Bone marrow (tissue), 2 donors: Measurements from ENCODE around the gene RNPEPL1.
A peak's percentile ranks its signal among the peaks of the same experiment; 100 is the strongest.

Experiments used
- DNase-seq, 2 donors: peaks; one replicate each; lab custom pipeline; 2025; lab: John Stamatoyannopoulos, UW

RNPEPL1 gene

DNA sequence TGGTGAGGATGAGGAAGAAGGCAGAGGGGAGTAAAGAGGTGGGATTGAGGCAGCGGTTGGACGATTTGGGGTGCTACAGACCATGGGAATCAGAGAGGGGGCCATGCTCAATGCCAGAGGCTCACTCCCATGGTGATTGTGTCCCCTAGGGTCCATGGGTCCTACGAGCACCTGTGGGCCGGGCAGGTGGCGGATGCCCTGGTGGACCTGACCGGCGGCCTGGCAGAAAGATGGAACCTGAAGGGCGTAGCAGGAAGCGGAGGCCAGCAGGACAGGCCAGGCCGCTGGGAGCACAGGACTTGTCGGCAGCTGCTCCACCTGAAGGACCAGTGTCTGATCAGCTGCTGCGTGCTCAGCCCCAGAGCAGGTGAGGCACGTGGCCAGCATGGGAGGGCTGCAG, 23.5 kb downstream of the RNPEPL1 start:
- no peak for DNase-seq

- DNase-seq: no peak
Measured at GRCh38 chr2:240593026-240593702, 24.9 kb downstream of the RNPEPL1 start.

GRCh38 chr2:240593703-240594451, 25.6 kb downstream of the RNPEPL1 start:
- no peak for DNase-seq

DNA sequence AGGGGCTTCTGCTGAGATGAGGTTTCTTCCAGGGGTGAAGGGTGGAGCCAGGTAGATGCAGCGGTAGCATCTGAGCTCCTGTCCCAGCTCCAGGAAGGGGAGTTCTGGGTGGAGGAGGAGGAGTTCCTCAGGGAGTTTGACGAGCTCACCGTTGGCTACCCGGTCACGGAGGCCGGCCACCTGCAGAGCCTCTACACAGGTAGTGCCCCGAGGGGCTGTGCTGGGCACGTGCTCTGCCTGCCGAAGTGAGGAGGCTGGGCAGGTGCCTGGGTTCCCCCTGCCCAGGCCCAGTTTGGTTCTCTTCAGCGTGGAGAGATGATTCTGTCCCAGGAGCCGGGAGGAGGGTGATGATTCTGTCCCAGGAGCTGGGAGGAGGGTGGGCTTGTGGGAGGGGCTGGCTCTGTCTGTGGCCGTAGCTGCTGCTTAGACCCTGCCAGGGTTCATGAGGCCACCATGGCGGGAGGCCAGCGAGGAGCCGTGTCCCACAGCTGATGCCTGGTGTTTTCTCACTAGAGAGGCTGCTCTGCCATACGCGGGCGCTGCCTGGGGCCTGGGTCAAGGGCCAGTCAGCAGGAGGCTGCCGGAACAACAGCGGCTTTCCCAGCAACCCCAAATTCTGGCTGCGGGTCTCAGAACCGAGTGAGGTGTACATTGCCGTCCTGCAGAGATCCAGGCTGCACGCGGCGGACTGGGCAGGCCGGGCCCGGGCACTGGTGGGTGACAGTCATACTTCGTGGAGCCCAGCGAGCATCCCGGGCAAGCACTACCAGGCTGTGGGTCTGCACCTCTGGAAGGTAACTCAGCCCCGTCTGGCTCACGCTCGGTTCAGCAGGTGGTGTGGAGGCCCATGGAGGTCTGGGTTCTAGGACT, 26.5 kb downstream of the RNPEPL1 start:
- no peak for DNase-seq

DNA sequence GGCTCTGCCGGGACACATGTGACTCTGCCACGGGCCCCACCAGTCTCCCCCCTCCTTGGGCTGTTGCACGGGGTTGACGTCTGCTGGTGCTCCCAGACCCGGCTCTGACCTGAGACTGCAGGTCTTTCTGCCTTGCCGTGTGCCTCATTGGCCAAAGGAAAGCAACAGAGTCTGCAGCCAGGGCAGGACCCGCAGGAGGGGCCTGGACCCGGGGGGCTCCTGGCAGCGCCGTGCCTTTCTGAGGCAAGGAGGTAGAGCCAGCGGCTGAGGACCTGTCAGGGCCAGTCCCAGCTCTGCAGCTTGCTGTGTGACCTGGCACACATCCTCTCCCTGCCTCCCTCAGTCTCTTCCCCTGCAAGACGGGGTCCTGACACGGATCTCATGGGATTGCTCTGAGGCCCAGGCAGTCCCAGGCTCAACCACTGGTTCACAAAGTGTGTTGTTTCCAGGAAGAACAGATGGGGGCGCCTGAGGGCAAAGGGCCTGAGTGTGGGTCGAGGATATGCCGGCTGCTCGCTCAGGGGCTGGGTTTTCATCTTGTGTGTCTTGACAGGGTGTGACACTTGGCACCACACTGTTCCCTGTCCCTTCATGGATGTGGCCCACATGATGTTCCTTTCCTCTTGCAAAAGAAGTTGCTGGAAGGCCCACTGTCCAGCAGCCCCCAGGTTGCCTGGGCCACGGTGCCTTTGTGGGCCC, 27.2 kb downstream of the RNPEPL1 start:
- peak in 1 of 2 donors; percentile 9 for DNase-seq

DNA sequence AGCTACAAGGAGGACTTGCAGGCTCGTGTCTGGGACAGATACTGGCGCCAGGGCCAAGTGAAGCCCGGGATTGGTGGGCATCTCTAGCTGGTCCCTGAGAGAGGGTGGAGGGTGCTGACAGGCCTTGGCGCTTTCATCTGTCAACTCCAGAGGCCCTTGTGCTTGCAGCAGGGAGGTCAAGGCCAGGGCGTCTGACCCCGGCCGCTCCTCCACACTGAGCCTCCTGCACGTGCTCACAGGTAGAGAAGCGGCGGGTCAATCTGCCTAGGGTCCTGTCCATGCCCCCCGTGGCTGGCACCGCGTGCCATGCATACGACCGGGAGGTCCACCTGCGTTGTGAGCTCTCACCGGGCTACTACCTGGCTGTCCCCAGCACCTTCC, 27.8 kb downstream of the RNPEPL1 start:
- DNase-seq: no peak

DNA sequence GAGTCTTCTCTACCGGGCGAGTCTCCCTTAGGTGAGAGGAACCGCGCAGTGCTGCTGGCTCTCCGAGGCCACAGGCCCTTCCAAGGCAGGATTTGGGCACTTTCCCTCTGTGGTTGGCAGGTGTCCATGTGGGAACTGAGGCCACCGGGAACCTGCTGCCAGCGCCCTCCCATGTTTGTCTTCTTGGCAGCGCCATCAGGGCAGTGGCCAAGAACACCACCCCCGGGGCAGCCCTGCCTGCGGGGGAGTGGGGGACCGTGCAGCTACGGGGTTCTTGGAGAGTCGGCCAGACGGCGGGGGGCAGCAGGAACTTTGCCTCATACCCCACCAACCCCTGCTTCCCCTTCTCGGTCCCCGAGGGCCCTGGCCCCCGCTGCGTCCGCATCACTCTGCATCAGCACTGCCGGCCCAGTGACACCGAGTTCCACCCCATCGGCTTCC, 28.2 kb downstream of the RNPEPL1 start:
- no peak for DNase-seq

- no peak for DNase-seq
Measured at GRCh38 chr2:240597054-240597418, 28.8 kb downstream of the RNPEPL1 start.

DNA sequence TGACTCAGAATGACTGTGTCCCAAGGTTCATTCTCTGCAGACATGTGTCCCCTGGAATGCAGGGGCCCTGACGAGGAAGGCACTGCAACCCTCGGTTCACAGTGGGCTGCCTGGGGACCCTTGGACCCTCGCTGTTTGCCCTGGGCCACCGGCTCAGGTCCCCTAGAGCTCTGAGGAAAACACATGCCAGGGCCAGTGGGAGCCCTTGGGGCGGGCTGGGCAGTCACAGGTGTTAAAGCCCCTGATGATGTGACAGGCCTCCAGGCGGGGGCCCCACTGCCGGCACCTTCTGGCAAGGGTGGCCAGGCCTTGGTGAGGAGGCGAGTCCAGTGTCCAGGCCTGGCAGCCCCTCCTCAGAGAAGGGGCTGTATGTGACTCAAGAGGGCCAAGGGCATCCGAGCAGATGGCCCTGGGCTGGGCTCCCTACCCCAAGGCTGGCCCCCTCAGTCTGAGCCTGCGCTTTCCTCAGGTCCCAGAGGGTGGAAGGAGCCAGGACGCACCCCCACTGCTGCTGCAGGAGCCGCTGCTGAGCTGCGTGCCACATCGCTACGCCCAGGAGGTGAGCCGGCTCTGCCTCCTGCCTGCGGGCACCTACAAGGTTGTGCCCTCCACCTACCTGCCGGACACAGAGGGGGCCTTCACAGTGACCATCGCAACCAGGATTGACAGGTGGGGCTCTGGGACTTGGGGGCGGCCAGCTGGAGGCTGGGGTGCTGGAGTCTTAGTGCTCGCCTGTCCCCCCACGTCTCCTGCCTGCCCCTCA, 29.3 kb downstream of the RNPEPL1 start:
- DNase-seq: no peak

- DNase-seq: no peak
Measured at GRCh38 chr2:240598311-240598911, 30.1 kb downstream of the RNPEPL1 start.

GRCh38 chr2:240599141-240599583, 30.9 kb downstream of the RNPEPL1 start:
- DNase-seq: no peak

- DNase-seq: no peak
Measured at GRCh38 chr2:240600451-240600961, 32.2 kb downstream of the RNPEPL1 start.

- no peak for DNase-seq
Measured at GRCh38 chr2:240601061-240601830, 33.0 kb downstream of the RNPEPL1 start.

GRCh38 chr2:240601831-240602160, 33.5 kb downstream of the RNPEPL1 start:
- no peak for DNase-seq

GRCh38 chr2:240602266-240603050, 34.2 kb downstream of the RNPEPL1 start:
- no peak for DNase-seq

DNA sequence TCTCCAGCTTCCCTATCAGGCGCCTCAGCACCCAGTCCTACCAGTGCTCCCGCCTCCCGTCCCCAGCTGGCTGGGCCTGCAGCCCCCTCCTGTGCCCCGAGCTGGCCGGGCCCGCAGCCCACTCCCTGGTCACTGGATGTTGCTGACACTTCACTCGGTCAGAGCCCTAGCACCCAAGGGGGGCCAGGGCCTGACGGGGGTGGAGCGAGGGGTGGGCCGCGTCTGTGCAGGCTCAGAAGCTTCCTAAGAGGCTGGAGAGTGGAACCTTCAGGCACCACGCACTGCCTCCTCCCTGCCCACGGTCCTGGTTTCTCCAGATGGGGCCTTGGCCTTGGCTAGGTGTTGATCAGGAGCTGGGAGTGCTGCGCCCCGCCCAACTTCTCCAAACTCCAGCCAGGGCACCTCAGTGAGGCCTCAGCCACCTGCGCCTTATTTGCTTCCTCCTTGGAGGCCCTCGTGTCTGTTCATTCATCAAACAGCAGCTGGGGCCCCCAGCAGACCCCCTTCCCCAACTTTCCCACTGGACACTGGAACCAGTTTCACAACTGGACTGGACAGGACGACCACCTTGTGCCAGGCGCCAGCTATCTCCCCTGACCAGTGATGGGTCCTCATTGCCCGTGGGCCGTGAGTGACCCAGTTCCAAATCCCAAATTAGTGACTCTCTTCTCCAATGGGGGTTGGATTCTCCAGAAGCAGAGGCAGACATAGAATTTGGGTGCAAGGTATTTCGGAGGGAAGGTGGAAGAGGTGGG, 35.0 kb downstream of the RNPEPL1 start:
- no peak for DNase-seq

DNA sequence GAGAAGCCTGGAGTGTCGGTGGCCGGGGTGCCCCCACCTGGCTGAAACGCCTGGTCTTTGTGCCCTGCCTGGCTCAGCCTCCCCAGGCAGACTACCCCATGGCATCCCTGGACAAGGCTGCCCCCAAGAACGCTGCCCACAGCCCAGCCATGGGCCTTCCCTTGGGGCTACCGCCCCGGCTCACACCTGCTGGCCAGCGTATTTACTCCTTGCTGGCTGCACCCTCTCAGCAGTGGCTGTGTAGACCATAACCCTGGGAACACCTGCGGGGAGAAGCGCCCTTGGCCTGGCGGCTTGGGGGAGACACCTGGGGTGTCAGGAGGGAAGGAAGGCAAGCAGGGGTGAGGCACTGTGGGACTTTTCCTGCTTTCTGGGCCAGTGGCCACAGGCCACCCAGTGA, 35.6 kb downstream of the RNPEPL1 start:
- DNase-seq: no peak

DNA sequence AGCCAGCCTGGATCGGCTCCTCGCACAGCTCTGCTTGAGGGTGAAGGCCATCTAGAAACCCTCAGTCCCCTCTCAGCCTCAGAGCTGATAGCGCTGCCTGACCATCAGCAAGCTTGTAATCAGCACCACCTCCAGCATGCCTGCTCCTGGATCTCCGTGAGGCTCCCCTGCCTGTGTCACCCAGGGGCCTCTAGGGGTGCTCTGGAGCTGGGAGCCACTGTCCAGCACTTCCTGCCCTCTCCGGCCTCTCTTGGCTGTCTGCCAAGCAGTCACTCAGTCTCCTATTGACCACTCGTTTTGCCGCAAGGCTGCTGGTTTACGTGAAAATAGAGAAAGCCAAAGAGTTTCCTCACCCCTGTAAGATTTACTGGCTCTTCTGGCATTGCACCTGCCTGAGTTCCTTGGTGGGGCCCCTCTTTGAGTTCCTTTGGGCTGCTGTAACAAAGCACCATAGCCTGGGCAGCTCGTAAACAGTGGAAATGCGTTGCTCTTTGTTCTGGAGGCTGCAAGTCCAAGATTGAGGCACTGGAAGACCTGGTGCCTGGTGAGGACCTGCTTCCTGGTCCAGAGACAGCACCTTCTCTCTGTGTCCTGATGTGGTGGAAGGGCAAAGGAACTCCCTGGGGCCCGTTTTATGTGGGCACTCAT, 36.1 kb downstream of the RNPEPL1 start:
- DNase-seq: no peak
